Activated naive CD4-positive, alpha-beta T cell treated with anti-CD3 and anti-CD28 coated beads, Interleukin-2, amount 10 ng/mL, durations not matched to agents 7 days and 5 days (primary cell): Measurements from ENCODE around the gene HHEX.
A peak's percentile ranks its signal among the peaks of the same experiment; 100 is the strongest.

Experiments
- CTCF ChIA-PET: fragments of 350-600 bp; sonication (Branson Sonifier 250); formaldehyde crosslinking; loops from one replicate; lab custom pipeline; 2021; ENCODE audit warnings: antibody characterized with exemption; lab: Charles Lee
- DNase-seq: peaks from one replicate; pipeline ENCODE4 v3.0.0-alpha.2; 2020
- H3K27ac Mint-ChIP-seq: one replicate; pipeline ENCODE4 v1.8.0; 2021; ENCODE audit warnings: mild to moderate bottlenecking, moderate library complexity, mixed read lengths
- H3K27me3 Mint-ChIP-seq: one replicate; pipeline ENCODE4 v1.8.0; 2021; ENCODE audit warnings: mild to moderate bottlenecking, mixed read lengths
- H3K36me3 Mint-ChIP-seq: one replicate; pipeline ENCODE4 v1.8.0; 2021; ENCODE audit warnings: mixed read lengths
- H3K4me1 Mint-ChIP-seq: one replicate; pipeline ENCODE4 v1.8.0; 2021; ENCODE audit warnings: mixed read lengths
- H3K4me3 Mint-ChIP-seq: one replicate; pipeline ENCODE4 v1.8.0; 2021; ENCODE audit warnings: mild to moderate bottlenecking, moderate library complexity, mixed read lengths
- H3K9me3 Mint-ChIP-seq: one replicate; pipeline ENCODE4 v1.8.0; 2021; ENCODE audit warnings: mixed read lengths

Gene HHEX

DNA sequence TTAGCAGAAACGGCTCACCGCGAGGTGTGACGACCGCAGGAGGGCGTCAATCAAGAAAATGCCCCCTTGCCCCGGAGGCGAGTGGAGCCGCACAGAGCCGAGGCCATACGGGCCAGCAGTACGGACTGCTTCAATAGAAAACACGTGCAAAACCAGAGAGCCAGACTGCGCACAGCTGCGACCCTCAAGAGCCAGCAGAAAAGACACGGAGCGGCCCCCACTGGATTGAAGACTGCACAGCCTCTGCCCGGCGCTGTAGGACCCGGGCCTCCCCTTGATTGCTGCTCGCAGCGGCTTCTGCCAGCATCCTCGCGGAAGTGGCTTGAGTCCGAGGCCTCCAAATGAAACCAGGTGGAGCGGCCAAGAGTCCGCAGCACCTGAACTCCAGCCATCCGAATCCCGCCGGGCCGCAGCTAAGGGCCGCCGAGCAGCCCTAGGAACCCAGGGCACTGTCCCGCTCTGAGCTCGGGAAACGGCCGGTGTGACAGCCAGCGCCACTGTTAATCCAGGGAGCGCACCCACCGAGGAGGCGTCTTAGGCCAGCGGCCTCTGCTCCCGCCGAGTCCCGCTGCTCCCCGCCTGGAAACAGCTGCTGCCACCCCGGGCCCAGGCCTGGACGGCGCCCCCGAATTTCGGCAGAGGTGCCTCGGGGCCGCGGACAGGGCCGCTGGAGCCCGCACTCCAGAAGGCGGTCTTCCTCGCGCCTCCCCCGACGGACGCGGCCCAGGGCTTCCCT is 660 bp upstream of the HHEX start:
- Mint-ChIP-seq H3K27me3 (peaks cover 77% of the 10 kb centered on the region), H3K9me3 (no peaks in the 10 kb centered on the region), H3K36me3 (peaks cover 2% of the 10 kb centered on the region), H3K27ac (no peak overlapping the region), H3K4me3 (peak overlapping the region; percentile 53), H3K4me1 (peaks cover 30% of the 10 kb centered on the region)
- CTCF ChIA-PET, result no interaction called here
- peak; percentile 29 for DNase-seq

DNA sequence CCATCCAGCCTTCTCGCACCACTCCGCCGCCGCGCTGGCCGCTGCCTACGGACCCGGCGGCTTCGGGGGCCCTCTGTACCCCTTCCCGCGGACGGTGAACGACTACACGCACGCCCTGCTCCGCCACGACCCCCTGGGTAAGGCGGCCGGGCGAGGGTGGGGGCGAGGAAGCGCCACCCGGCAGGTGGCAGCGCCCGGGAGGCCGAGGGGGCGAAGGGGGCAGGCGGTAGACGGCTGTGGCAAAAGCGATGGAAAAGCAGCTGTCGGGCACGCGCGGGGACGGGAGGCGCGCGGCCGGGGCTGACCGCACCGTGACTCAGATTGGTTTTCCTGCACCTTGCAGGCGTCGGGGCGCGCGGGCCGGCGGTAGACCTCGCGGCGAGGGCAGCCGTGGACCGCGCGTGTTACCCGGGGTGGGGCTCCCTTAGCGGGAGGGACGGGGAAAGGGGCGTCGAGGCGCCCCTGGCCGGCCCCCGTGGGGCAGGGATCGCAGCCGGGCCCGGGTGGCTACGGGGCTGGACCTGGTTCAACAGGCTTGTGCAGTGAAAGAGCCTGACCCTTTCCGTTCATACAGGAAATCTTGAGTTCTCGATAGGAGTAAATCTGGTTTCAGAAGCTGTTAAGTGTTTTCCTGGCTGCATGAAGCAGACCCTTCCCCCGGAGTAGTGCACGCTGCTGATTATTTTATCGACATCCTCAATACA is 608 bp downstream of the HHEX start:
- H3K4me3 Mint-ChIP-seq, result peak overlapping the region; percentile 62
- peak overlapping the region; percentile 28 for H3K27ac Mint-ChIP-seq
- peak; percentile 67 for DNase-seq
- H3K36me3 Mint-ChIP-seq, result peaks cover 2% of the 10 kb centered on the region
- peaks cover 83% of the 10 kb centered on the region for H3K27me3 Mint-ChIP-seq
- no peaks in the 10 kb centered on the region for H3K9me3 Mint-ChIP-seq
- CTCF ChIA-PET, result interaction anchor here (1.3 kb wide), 1 partner anchor 195 kb away, joined by 3 read pairs; no protein-coding TSS in a partner anchor
- H3K4me1 Mint-ChIP-seq, result peaks cover 30% of the 10 kb centered on the region

DNA sequence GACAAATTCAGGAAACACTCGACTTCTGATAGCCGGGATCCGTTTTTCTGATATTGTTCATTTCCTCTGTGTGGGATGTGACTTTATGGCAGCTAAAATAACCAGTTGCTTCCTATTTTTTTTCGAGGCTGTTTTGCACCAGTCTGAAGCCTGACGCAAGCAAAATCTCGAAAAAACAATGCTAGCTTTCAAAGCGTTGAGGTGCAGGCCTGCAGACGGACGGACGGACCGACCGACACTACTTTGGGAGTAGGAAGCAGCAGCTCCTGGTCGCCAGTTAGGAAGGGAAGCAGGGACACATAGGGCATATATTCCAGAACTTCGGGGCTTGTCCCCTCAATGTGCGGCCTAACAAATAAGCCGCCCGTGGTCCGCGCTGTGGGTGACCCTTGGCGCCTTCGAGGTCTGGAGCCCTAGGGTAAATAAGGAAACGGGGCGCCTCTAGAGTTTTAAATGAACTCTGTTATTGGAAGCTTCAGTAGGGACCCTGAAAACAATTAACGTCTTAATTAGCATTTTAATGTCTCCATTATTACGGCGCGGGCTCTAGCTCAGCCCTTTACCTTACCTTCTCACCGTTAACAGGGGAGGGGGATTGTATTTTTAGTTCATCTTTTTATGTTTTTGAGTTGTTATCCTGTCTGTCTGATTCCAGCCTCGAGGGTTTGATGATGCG is 1.3 kb downstream of the HHEX start:
- peak overlapping the region; percentile 28 for H3K27ac Mint-ChIP-seq
- H3K4me1 Mint-ChIP-seq, result peaks cover 30% of the 10 kb centered on the region
- H3K4me3 Mint-ChIP-seq, result peak overlapping the region; percentile 62
- H3K9me3 Mint-ChIP-seq, result no peaks in the 10 kb centered on the region
- no peak for DNase-seq
- peaks cover 84% of the 10 kb centered on the region for H3K27me3 Mint-ChIP-seq
- CTCF ChIA-PET, result interaction anchor here (1.3 kb wide), 1 partner anchor 194 kb away, joined by 3 read pairs; no protein-coding TSS in a partner anchor
- peaks cover 2% of the 10 kb centered on the region for H3K36me3 Mint-ChIP-seq

DNA sequence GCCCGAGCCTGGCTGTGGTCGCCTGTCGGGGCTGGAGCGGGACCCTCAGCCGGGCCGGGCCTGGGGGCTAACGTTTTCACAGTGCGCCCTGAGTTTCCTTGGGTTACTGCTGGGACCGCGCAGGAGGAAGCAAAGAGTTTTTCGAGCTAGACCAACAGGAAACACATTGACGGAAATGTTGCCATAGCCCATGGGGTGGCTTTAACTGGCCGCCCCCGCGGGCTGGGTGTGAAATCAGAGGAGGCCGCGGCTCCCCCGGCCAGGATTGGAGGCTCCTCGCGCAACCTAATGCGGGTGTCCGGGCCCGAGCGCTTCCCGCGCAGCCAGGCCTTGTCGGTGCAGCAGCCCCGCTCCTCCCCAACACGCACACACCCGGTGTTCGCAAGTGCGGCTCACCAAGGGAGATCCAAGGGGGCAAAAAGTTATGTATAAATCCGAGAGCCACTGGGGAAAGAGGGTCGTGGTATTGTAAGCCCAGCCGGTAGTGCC is 1.9 kb downstream of the HHEX start:
- peaks cover 2% of the 10 kb centered on the region for H3K36me3 Mint-ChIP-seq
- peak overlapping the region; percentile 71 for H3K27ac Mint-ChIP-seq
- H3K9me3 Mint-ChIP-seq, result no peaks in the 10 kb centered on the region
- CTCF ChIA-PET, result no interaction called here
- peak overlapping the region; percentile 23 for H3K4me3 Mint-ChIP-seq
- peaks cover 30% of the 10 kb centered on the region for H3K4me1 Mint-ChIP-seq
- DNase-seq, result peak; percentile 33
- peaks cover 84% of the 10 kb centered on the region for H3K27me3 Mint-ChIP-seq

DNA sequence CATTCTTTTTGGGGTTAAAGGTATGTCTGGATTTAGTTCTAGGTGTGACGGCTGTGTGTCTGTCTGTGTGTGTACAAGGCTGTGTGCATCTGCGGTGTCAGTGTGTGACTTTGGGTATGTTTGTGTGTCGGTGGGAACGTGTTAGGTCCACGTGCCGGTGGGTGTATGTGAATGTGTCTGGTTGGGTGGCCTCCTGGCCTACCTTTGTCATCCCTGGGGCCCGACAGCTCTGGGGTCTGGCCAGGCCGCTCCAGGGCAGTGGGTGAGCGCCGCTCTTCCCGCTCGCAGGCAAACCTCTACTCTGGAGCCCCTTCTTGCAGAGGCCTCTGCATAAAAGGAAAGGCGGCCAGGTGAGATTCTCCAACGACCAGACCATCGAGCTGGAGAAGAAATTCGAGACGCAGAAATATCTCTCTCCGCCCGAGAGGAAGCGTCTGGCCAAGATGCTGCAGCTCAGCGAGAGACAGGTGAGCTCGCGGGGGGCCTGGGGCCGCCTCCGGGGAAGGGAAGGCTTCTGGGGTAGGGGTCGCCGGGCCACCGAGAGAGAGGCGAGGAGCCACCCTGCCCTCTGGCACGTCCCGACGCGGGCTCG is 2.4 kb downstream of the HHEX start:
- Mint-ChIP-seq H3K27me3 (peaks cover 88% of the 10 kb centered on the region), H3K4me1 (peaks cover 30% of the 10 kb centered on the region), H3K9me3 (no peaks in the 10 kb centered on the region), H3K36me3 (peaks cover 2% of the 10 kb centered on the region), H3K27ac (peak overlapping the region; percentile 71), H3K4me3 (no peak overlapping the region)
- CTCF ChIA-PET, result no interaction called here
- no peak for DNase-seq

DNA sequence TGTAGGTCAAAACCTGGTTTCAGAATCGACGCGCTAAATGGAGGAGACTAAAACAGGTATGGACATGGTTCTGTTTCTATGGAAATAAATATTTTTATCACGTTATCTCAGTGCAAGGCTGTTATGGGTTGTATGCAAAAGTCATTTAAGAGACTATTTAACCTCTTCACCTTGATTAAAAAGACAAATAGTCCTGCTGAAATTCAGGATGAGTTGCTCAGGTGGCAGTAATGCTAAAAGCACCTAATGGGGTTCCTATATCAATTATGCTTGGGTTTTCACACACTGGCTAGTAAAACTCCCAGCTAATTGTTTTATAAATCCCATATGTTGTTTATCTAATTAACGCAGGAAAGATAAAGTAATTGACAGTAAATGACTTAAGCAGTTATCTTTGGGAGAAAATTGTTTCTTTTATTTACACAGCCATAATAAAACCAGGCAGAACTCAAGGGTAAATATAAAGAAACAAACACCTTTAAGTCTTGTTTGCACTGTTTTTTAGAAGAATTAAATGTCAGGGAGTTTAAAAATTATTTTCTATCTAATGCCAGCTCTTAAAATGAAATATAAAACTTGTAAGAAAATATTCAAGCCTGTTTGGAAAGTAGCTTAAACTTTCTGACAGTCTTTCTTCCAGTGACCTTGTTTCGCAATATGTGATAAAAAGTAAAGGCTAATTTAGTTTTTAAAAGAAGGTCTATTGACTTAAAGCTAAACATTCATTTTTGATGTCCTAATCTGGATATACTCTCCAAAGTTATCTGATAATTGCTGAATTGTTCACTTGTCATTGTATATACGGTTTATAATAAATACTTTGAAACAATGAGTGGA is 3.2 kb downstream of the HHEX start:
- CTCF ChIA-PET, result no interaction called here

DNA sequence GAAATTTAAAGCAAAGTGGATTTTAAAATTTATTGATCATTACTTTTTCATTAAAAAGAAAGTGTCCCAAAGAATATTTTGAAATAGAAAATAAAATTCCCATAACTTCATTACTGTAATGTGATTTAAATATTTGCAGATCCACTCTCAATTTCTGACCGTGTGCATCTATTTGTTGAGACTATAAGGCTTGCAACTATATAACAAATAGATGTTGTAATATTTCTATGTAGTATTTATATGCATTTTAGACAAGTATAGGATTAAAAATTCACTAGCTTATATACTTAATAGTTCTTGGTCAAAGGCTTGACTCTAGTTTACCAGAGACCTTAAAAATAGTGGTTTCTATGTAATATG is 3.8 kb downstream of the HHEX start:
- Mint-ChIP-seq H3K4me1 (peaks cover 42% of the 10 kb centered on the region), H3K9me3 (no peaks in the 10 kb centered on the region), H3K27me3 (peaks cover 86% of the 10 kb centered on the region), H3K4me3 (no peak overlapping the region), H3K27ac (no peak overlapping the region), H3K36me3 (peaks cover 2% of the 10 kb centered on the region)
- CTCF ChIA-PET, result no interaction called here
- DNase-seq, result no peak

More for the DNA sequence above, 3.2 kb downstream of the HHEX start:
- Mint-ChIP-seq H3K9me3 (no peaks in the 10 kb centered on the region), H3K4me1 (peaks cover 37% of the 10 kb centered on the region), H3K27me3 (peaks cover 86% of the 10 kb centered on the region), H3K36me3 (peaks cover 2% of the 10 kb centered on the region), H3K4me3 (peak overlapping the region; percentile 21), H3K27ac (no peak overlapping the region)
- DNase-seq, result no peak

DNA sequence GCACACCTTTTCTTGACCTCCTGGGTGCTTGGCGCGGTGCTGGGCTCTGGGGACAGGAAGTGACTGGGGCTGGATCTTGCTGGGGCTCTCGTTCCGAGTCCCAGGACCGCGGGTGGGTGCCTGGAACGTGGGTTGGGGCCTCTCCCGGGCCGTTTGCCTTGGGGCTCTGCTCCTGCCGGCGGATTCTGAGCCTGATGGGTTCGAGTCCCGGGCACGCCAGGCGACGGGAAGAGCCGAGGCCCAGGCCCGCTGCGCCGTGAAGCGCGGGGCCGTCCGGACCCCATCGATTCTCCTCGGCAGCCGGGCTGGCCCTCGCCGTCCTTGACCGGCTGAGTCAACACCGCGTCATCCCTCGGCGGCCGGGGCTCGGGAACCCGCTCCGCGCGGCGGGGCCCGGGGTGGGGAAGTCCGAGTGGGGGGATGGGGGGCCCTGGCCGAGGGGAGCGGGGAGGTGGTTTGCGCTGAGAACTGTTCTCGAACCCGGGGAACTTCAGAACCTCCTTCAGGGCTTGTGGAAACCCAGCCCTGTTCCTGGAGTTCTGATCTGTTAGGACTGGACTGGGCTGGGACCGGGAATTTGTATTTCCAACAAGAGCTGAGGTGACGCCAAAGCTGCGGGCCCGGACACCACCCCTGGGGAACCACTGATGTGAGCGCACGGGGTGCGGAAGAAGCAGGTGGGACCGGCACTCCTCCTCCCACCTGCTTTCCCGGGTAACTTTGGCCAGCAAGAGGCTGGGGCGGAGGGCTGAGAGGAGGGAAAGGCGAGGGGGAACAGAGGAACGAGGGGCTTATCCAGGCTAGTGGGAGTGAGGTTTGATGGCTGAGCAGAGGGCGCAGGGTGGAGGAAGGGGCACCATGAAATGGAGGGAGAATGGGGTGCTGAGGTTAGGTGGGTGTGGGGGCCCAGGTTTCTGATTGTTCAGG is 6.2 kb downstream of the HHEX start:
- Mint-ChIP-seq H3K36me3 (peaks cover 2% of the 10 kb centered on the region), H3K4me1 (peaks cover 47% of the 10 kb centered on the region), H3K27me3 (peaks cover 90% of the 10 kb centered on the region), H3K27ac (no peak overlapping the region), H3K4me3 (no peak overlapping the region), H3K9me3 (no peaks in the 10 kb centered on the region)
- CTCF ChIA-PET, result no interaction called here
- DNase-seq, result no peak

DNA sequence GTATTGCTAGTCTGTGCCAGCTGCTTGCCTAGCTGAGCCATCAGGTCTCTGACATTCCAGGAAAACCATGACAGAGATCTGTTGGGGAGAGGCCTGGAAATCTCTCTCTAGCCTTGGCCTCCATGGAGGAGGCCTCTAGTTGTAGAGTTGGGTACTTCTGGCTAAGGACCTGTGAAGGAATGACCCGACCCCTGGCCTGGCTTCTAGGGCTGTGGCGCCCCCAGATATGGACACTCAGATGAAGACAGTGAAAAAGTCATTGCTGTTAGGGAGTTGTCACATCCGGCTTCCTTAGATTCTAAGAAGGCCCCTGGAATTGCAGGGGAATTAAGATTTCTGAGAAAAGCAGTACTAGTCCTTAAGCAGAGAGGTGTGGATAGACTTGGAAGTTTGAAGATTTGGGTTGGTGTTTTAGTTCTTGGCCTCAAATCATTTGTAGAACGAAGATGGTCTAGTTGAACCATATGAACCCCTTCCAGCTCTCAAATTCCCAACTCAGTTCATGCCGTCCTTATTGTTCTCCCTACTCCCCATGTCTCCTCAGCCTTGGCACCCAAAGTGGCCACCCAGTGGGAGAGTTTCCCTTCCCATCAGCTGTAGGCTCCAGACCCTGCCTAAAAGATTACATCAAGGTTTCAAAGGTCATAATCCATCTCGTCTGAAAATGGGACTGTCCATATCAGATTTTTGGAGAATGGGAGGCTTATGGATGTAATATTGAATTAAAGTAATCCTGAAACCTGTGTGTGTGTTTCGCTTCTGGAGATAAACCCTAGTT is 7.0 kb downstream of the HHEX start:
- Mint-ChIP-seq H3K27me3 (peaks cover 89% of the 10 kb centered on the region), H3K4me3 (no peak overlapping the region), H3K27ac (no peak overlapping the region), H3K36me3 (peaks cover 2% of the 10 kb centered on the region), H3K4me1 (peaks cover 41% of the 10 kb centered on the region), H3K9me3 (no peaks in the 10 kb centered on the region)
- CTCF ChIA-PET, result interaction anchor here (1.5 kb wide), 1 partner anchor 145 kb away, joined by 3 read pairs; no protein-coding TSS in a partner anchor
- DNase-seq, result no peak

DNA sequence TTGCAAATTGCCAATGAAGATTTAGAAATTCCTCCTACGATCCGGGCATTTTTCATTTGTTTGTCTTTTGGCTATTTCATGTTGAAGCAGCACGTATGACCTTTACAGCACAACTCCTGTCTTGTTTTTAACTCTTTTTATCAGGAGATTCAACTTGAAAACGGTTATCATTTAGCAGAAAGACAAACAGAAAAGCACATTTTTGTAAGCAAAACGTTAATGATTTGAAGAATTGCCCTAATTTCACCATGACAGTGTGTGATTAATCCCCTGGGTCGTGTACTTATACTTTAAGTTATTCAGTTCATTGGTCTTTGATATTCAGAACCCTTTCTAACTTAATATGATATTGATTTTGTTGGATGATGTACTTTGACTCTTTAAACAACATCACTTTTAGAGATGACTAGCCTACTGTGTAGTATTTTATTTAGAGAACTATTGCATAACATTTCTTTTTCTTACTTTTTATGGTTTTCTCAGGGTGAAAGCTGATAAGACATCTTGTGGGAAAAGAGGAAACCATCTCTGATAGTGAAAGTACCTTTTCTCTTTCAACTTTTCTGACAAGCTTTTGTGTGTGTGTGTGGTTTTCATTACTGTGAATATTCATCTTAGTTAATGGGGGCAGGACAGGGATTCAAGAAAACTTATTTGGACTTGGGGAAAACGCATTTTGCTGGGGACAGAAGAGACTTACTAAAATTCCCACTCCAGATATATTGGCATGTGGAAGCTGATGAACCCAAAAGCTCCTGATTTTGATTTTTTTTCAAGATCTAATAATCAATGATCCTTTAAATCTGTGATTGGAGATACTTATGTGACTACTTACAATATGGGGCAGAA is 8.1 kb downstream of the HHEX start:
- H3K4me3 Mint-ChIP-seq, result no peak overlapping the region
- no peaks in the 10 kb centered on the region for H3K9me3 Mint-ChIP-seq
- H3K27me3 Mint-ChIP-seq, result peaks cover 87% of the 10 kb centered on the region

DNA sequence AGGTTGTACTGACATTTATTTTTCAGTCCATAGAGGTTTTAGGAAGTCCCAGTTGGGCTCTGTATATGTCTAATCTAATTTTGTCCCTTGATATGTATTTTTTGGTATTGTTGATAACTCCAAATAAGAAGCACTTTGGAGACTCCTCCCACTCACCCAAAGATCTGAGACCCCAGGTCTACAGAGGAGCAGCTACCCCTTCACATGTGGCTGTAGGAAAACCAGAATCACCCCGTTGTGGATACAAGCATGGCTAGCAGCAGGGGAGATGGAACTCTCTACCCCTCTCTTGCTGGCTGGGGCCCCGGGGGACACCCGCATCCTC is 9.4 kb downstream of the HHEX start:
- Mint-ChIP-seq H3K4me3 (peak overlapping the region; percentile 57), H3K27me3 (peaks cover 87% of the 10 kb centered on the region), H3K4me1 (peaks cover 34% of the 10 kb centered on the region), H3K9me3 (no peaks in the 10 kb centered on the region), H3K36me3 (no peaks in the 10 kb centered on the region), H3K27ac (no peak overlapping the region)
- CTCF ChIA-PET, result interaction anchor here (0.5 kb wide), 1 partner anchor 23 kb away, joined by 3 read pairs; no protein-coding TSS in a partner anchor
- no peak for DNase-seq

More for the DNA sequence above, 8.1 kb downstream of the HHEX start:
- CTCF ChIA-PET, result interaction anchor here (1.5 kb wide), 1 partner anchor 144 kb away, joined by 3 read pairs; no protein-coding TSS in a partner anchor
- H3K36me3 Mint-ChIP-seq, result no peaks in the 10 kb centered on the region
- no peak for DNase-seq
- no peak overlapping the region for H3K27ac Mint-ChIP-seq
- peaks cover 34% of the 10 kb centered on the region for H3K4me1 Mint-ChIP-seq
